GM18499 (cell line): ENCODE measurements around the gene CSNK2B.

Experiments
- ATAC-seq: cut with Tn5 transposase; IDR thresholded peaks from one replicate; pipeline ENCODE4 v1.9.1; 2021; ENCODE audit warnings: moderate number of reproducible peaks; ENCODE audit not compliant: insufficient read depth, unreplicated experiment

CSNK2B gene

DNA sequence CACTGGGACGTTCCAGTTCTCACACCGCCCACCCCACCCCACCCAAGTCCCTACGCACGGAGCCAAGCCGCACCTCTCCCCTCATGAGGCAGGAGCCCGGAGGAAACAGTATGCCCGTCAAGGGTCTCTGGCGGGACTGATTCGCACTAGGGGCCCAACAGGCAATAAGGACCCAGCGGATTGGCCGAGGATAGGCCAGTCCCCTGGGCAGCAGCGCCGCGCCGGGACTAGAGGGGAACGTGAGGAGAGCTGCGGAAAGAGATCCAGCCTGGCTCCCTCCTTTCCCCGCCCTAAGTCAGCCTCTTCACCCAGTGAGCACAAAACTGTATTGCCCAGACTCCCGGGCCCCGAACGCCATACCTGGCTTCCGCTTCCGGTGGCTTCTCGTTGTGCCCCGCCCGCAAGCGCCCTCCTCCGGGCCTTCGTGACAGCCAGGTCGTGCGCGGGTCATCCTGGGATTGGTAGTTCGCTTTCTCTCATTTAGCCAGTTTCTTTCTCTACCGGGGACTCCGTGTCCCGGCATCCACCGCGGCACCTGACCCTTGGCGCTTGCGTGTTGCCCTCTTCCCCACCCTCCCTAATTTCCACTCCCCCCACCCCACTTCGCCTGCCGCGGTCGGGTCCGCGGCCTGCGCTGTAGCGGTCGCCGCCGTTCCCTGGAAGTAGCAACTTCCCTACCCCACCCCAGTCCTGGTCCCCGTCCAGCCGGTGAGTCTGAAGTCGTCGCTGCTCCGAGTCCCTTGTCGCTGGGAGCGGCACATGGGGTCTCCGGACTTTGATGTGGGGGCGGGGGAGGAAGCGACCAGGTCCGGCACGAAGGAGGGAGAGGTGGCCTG is at the start of gene CSNK2B:
Gene CSNK2B, plus strand, starts transcription at position 580 of the 836 bp plus-strand sequence. CDS start 752 bp downstream, outside the sequence.
- peak; percentile 51 for ATAC-seq

DNA sequence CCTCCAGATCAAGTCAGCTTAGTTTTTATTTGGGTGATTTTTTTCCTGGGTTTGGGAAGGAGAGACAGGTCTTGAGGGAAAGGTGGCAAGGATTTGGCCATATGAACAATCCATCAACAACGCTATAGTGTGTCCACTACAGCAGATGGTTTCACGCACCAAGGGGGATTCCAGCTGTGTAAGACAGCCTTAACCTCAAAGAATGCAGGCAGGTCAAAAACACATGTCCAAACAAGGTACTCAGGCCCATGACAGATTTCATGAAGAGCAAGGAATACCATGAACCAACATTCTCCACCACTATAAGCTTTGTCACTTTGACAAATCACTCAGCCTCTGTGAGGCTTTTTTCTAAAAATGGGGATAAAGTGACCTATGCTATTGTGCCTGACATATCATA is 48.9 kb upstream of the CSNK2B start:
- ATAC-seq, result no peak

- peak; percentile 51 for ATAC-seq
Observed at GRCh38 chr6:31619805-31620585, 45.9 kb upstream of the CSNK2B start.

GRCh38 chr6:31620586-31621319 is 45.1 kb upstream of the CSNK2B start, which contains the start of gene PRRC2A:
PRRC2A (plus strand) TSS chr6:31620715; CDS start chr6:31622790, 2,075 bp downstream.
- ATAC-seq, result peak; percentile 9

- no peak for ATAC-seq
Observed at GRCh38 chr6:31621320-31621939, 44.5 kb upstream of the CSNK2B start.

DNA sequence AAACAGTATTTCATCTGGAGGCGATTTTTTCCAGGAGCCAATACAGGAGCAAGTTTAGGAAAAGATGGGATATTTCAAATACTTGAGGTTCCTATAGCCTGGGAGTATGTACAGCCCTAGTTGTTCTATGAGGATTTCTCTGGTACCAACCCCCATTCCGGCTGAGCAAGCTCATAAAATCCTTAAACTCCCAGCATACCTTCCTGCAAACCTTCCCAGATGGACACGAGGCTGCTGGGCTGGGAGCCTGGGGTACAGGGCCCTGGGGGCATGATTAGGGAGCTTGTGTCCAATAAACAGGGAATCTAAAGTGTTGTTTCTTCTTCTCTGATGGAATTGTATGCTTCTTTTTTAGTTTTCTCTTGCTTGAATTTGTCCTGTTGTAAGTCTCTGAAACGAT is 43.9 kb upstream of the CSNK2B start:
- ATAC-seq, result no peak

- ATAC-seq, result no peak
Observed at GRCh38 chr6:31622684-31623091, 43.2 kb upstream of the CSNK2B start.

DNA sequence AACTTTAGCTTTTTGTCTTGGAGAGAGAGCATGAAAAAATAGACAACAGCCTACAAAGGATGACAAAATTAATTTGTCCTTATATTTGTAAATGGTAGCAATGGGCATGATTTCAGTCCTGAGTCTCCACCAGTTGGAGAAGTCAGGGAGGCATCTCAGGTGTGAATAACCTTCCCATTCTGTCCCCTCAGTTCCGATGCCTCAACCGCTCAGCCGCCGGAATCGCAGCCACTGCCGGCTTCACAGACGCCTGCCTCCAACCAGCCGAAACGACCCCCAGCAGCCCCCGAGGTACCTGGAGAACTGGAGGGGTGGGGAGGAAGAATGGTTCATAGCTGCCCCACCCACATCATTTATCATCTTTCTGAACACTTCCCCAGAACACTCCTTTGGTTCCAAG is 41.8 kb upstream of the CSNK2B start:
- ATAC-seq, result no peak

DNA sequence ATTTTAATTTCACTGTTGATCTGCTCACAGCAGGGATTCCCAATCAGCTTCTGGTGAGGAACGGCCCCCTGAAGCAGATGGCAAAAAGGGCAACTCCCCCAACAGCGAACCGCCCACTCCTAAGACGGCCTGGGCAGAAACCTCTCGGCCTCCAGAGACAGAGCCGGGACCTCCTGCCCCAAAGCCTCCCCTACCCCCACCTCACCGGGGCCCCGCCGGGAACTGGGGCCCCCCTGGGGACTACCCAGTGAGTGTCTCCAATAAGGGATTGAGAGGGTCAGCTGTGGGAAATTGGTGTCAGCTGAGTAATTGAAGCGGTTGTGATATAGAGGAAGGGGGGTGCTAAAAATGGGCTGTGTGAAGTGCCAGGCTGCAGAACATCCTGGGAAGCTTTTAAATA is 38.9 kb upstream of the CSNK2B start:
- no peak for ATAC-seq

- ATAC-seq, result no peak
Observed at GRCh38 chr6:31627690-31628287, 38.1 kb upstream of the CSNK2B start.

GRCh38 chr6:31629014-31629413 is 36.9 kb upstream of the CSNK2B start:
- no peak for ATAC-seq

DNA sequence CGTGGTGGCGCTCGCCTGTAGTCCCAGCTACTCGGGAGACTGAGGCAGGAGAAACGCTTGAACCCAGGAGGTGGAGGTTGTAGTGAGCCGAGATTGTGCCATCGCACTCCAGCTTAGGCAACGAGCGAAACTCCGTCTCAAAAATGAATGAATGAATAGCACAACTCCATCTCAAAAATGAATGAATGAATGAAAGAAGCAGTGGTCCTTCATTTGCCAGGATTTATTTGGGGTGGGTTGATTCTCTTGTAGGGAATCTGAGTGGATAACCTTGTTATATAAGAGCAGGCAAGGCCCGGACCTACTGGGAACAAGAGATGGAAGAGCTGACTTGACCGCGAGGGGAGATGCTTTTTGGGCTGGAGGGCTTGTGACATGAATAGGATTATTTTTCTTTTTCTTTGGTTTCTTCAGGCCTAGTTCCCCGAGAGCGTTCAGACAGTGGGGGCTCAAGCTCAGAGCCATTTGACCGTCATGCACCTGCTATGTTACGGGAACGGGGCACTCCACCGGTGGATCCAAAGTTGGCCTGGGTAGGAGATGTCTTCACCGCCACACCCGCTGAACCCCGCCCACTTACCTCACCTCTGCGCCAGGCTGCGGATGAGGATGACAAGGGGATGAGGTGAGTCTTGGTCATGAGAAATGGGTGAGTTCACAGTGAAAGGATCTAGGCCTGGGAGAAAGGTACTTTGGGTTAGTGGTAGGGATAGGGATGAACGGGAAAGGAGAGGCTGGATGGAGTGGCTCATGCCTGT is 35.5 kb upstream of the CSNK2B start:
- ATAC-seq, result no peak

DNA sequence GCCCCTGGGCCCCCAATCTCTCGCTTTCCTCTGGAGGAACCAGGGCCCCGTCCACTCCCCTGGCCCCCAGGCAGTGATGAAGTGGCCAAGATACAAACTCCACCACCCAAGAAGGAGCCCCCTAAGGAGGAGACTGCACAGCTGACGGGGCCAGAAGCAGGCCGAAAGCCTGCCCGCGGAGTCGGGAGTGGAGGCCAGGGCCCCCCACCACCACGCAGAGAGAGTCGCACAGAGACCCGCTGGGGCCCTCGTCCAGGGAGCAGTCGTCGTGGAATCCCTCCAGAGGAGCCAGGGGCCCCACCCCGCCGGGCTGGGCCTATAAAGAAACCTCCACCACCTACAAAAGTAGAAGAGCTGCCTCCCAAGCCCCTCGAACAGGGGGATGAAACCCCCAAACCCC is 34.7 kb upstream of the CSNK2B start:
- ATAC-seq, result no peak

- no peak for ATAC-seq
Observed at GRCh38 chr6:31631681-31632278, 34.1 kb upstream of the CSNK2B start.

DNA sequence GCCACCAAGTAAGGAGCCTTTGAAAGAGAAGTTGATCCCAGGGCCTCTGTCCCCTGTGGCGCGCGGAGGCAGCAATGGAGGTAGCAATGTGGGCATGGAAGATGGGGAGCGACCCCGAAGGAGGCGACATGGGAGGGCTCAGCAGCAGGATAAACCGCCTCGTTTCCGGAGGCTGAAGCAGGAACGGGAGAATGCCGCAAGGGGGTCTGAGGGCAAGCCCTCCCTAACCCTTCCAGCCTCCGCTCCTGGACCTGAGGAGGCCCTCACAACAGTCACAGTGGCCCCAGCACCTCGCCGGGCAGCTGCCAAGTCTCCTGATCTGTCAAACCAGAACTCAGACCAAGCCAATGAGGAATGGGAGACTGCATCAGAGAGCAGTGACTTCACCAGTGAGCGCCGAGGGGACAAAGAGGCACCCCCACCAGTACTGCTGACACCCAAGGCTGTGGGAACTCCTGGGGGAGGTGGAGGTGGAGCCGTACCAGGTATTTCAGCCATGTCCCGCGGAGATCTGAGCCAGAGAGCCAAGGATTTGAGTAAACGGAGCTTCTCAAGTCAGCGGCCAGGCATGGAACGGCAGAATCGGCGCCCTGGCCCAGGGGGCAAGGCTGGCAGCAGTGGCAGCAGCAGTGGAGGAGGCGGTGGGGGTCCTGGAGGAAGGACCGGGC is 33.5 kb upstream of the CSNK2B start:
- ATAC-seq, result no peak

GRCh38 chr6:31633447-31633846 is 32.4 kb upstream of the CSNK2B start:
- ATAC-seq, result no peak

GRCh38 chr6:31634131-31634530 is 31.7 kb upstream of the CSNK2B start:
- ATAC-seq, result no peak

GRCh38 chr6:31634969-31635575 is 30.8 kb upstream of the CSNK2B start:
- ATAC-seq, result no peak
